GM12872 (cell line): ENCODE data around the gene MGST3.

Experiments used
- TF ChIP-seq, protein P1 (sequence below): IDR thresholded peaks from 3 replicates; pipeline ENCODE4 v1.5.1; 2011; ENCODE audit warnings: low read depth, mild to moderate bottlenecking, low read length, moderate library complexity; ENCODE audit not compliant: insufficient read depth

Gene MGST3

DNA sequence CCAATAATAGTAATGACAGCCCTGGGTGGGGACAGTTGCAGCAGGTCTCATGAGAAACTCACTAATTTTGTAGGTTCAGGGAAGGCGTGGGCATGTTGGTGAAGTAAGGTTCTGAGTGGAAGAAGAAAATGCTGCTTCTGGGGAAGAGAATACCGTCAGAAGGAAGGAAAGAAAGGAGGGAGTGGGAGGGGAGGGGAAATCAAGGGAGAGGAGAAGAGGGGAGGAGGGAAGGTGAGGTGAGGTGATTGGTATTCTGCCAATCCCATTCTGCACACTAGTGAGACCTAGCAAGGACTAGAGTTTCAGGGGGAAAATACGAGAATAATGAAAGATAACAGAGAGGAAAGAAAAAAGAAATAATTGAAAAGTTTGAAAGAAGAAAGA, 32.4 kb upstream of the MGST3 start:
- TF ChIP-seq, protein P1, sequence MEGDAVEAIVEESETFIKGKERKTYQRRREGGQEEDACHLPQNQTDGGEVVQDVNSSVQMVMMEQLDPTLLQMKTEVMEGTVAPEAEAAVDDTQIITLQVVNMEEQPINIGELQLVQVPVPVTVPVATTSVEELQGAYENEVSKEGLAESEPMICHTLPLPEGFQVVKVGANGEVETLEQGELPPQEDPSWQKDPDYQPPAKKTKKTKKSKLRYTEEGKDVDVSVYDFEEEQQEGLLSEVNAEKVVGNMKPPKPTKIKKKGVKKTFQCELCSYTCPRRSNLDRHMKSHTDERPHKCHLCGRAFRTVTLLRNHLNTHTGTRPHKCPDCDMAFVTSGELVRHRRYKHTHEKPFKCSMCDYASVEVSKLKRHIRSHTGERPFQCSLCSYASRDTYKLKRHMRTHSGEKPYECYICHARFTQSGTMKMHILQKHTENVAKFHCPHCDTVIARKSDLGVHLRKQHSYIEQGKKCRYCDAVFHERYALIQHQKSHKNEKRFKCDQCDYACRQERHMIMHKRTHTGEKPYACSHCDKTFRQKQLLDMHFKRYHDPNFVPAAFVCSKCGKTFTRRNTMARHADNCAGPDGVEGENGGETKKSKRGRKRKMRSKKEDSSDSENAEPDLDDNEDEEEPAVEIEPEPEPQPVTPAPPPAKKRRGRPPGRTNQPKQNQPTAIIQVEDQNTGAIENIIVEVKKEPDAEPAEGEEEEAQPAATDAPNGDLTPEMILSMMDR: no peak

DNA sequence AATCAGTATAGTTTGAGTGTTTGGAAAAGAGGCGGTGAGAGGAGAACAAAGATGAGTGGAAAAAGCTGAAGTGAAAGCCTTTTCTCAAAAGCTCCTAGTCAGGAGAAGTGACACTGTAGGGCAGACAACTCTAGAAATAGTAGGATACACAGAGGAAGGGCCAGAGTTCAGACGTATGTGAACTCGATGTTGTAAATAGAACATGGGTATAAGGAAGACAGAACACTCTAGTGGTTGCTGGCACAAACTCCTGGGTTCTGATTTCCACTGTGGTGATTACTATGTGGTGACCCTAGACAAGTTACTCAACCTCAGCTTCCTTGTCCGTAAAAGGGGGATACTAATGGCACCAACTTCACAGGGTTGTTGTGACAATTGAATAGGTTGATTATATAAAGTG, 30.2 kb upstream of the MGST3 start:
- TF ChIP-seq, protein P1: no peak

DNA sequence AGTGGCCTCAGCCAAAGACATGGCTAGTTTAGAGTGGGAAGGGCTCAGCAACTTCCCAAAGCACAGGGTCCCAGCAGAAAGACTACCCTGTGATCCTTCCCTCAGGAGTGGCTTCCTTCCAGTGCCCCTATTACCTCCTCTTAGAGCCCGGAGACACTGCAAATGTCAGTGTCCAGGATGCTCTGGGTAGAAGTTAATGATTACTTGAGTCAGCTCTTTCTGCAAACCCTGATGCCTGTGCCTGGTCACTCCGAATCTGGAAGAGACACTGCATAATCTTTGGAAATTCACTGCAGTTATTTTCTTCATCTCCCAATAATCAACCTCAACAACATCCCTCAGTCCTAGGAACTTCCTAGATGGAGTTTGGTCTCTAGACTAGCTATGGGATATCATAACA, 27.2 kb upstream of the MGST3 start:
- TF ChIP-seq, protein P1: no peak

DNA sequence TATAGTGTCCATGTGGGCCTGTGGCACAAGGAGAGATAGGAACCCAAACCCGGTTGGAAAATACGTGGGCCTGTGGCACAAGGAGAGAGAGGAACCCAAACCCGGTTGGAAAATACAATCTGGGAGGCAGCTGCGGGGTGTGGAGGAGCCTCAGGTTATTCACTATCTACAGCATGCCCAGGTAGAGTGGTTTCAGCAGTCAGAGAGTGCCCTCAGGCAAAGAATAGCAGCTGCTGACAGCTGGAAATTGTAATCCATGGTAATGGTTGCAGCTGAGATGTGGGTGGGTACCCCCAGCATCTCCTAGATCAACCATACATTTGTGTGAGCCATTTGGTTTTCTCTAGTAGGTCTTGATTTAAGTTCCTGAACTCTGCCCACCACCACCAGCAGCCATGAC, 25.8 kb upstream of the MGST3 start:
- TF ChIP-seq, protein P1: no peak

DNA sequence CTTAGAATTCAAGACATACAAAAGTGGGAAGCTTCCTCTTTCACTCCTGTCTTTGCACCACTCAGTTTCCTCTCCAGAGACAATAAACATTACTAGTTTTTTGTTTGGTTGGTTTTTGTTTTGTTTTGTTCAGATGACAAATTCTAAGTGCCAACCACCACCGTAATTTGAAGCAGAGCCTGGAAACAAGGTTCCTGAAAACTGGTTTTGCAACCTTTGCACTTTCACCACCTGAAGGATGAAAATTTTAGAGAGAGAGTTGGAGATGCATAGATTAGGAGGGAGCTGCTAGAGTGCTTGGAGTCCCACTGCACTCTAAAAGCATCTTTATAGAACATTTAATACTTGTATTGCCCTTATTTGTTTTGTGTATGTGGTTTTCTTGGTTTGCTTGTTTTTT, 20.2 kb upstream of the MGST3 start:
- TF ChIP-seq, protein P1: no peak

DNA sequence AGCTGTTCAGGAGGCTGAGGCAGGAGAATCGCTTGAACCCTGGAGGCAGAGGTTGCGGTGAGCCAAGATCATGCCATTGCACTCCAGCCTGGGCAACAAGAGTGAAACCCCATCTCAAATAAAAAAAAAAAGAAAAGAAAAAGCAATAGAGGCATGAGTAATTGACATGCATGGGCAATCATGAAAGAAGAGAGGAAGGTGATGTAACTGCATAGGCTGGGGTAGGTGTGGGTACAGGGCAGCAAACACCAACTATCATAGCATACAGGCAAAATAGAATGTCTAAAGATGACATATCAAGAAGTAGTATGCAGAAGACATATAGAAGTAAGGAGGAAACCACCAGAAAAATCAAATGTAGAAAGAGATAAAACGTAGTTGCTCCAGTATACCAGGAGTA, 19.0 kb upstream of the MGST3 start:
- TF ChIP-seq, protein P1: no peak

DNA sequence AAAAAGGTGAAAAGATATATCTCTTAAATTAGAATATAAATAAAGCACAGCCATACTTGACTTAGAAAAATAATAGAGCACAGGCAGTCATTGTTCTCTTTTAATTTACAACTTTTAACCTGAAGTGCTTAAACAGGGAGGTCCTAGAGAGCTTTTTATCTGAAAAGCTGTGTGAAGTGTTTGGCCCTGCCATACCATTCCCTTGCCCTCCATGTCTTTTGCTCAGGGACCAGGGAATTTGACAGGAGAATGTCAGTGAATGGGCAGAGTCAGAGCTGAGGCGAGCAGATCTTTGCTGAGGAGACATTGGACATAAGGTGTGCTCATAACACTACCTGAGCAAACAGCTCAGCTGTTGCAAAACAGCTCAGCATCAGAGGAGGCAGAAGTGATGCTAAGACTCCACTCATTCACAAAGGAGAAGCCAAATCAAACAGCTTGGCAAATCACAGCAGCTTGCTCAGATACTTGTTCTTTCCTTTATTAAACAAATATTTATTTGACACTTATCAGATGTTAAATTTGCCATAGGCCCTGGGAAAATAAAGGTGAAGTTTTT, 14.9 kb upstream of the MGST3 start:
- TF ChIP-seq, protein P1: no peak

DNA sequence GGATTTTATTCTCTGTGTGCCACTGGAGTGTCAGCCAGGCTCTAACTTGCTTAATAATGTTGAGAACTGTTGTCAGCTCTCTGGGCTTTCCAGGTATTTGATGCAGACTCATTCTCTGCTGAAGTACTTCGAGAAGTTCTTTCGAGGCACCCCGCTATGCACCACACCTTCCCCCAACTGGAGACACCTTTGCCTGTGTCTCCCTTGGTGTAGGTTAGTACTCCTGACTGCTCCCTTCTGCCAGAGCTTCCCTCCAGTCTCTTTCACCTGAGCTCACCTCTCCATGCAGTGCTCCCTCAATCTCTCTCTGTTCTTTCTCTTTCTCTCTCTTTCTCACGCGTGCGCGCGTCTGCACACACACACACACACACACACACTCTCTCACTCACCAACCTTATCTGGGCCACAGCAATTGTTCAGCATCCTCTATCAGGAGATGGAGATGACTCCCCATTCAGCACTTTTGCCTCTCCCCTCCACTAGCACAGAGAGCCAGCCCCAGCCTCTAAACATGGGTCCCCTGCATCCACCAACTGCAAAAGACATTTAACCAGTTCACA, 14.0 kb upstream of the MGST3 start:
- TF ChIP-seq, protein P1: no peak
